Astrocyte (in vitro differentiated cells and primary cell): Measurements from ENCODE around the gene EPHA2.

Experiments used
- EZH2 ChIP-seq: IDR thresholded peaks from 2 replicates; pipeline ENCODE4 v1.6.1; 2012; ENCODE audit warnings: mild to moderate bottlenecking, low read length, inconsistent platforms; ENCODE audit not compliant: insufficient read depth
- TF ChIP-seq, protein P1 (sequence below): IDR thresholded peaks from 2 replicates; pipeline ENCODE4 v1.5.1; 2011; ENCODE audit warnings: low read depth, mild to moderate bottlenecking, inconsistent platforms, low read length, moderate library complexity; ENCODE audit not compliant: insufficient read depth

DNA sequence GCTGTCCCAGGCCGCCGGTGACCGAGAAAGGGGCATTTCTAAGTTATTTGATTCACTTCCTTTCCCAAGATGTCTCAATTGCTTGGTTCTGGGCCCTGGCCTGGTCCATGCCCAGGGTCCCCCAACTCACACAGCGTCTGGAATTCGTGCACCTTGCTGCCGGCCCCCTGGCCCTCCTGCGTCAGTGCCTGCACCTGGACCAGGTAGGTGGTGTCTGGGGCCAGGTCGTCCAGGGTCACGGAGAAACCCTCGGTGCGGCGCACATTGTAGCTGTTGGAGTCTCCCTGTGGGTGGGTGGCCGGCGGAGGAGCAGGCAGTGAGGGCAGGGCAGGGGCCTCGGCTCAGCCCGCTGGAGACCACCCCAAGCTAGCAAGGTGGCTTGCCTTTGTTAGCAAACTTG, 21.0 kb downstream of the EPHA2 start:
- no peak for TF ChIP-seq EZH2
- TF ChIP-seq, protein P1, sequence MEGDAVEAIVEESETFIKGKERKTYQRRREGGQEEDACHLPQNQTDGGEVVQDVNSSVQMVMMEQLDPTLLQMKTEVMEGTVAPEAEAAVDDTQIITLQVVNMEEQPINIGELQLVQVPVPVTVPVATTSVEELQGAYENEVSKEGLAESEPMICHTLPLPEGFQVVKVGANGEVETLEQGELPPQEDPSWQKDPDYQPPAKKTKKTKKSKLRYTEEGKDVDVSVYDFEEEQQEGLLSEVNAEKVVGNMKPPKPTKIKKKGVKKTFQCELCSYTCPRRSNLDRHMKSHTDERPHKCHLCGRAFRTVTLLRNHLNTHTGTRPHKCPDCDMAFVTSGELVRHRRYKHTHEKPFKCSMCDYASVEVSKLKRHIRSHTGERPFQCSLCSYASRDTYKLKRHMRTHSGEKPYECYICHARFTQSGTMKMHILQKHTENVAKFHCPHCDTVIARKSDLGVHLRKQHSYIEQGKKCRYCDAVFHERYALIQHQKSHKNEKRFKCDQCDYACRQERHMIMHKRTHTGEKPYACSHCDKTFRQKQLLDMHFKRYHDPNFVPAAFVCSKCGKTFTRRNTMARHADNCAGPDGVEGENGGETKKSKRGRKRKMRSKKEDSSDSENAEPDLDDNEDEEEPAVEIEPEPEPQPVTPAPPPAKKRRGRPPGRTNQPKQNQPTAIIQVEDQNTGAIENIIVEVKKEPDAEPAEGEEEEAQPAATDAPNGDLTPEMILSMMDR, result no peak
